Astrocyte of the spinal cord (primary cell): ENCODE data around the gene CHCHD6.
A peak's percentile ranks its signal among the peaks of the same experiment; 100 is the strongest.

Experiments
- DNase-seq: peaks from one replicate; pipeline ENCODE4 v3.0.0; 2011; ENCODE audit warnings: low read depth, low spot score
- H3K4me3 ChIP-seq: 2 replicates; pipeline ENCODE4 v1.5.1; 2011; ENCODE audit warnings: low read depth, mild to moderate bottlenecking, low read length, moderate library complexity
- in situ Hi-C: cut with HindIII; loops from 2 replicates; pipeline ENCODE4 v1.10.0; 2017; ENCODE audit warnings: low sequenced_read_pairs
- TF ChIP-seq, protein P1 (sequence below): IDR thresholded peaks from 2 replicates; pipeline ENCODE4 v1.5.1; 2012; ENCODE audit warnings: low read depth, mild to moderate bottlenecking, low read length, inconsistent platforms

CHCHD6 gene

DNA sequence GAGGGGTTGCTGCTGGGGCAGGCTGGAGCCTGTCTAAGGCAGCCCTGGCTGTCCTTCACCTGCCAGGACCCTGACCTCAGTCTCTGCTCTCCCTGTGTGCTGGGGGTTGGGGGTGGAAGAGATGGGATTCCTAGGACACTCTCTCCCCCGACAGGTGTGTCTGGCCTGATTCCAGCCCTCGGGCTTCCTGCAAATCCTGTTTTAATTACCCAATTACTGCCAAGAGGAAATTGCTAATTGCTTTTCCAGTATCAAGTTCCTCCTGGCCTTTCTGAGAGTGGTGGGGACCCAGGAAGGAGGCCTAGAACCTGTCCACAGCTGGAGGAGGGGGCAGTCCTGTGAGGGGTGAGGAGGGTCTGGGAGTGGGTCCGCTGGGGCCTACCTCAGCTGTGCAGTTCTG lies 294.7 kb downstream of the CHCHD6 start:
- TF ChIP-seq, protein P1, sequence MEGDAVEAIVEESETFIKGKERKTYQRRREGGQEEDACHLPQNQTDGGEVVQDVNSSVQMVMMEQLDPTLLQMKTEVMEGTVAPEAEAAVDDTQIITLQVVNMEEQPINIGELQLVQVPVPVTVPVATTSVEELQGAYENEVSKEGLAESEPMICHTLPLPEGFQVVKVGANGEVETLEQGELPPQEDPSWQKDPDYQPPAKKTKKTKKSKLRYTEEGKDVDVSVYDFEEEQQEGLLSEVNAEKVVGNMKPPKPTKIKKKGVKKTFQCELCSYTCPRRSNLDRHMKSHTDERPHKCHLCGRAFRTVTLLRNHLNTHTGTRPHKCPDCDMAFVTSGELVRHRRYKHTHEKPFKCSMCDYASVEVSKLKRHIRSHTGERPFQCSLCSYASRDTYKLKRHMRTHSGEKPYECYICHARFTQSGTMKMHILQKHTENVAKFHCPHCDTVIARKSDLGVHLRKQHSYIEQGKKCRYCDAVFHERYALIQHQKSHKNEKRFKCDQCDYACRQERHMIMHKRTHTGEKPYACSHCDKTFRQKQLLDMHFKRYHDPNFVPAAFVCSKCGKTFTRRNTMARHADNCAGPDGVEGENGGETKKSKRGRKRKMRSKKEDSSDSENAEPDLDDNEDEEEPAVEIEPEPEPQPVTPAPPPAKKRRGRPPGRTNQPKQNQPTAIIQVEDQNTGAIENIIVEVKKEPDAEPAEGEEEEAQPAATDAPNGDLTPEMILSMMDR: no peak
- DNase-seq: no peak
- H3K4me3 ChIP-seq: no peak overlapping the region
- in situ Hi-C loops: no loop called here

DNA sequence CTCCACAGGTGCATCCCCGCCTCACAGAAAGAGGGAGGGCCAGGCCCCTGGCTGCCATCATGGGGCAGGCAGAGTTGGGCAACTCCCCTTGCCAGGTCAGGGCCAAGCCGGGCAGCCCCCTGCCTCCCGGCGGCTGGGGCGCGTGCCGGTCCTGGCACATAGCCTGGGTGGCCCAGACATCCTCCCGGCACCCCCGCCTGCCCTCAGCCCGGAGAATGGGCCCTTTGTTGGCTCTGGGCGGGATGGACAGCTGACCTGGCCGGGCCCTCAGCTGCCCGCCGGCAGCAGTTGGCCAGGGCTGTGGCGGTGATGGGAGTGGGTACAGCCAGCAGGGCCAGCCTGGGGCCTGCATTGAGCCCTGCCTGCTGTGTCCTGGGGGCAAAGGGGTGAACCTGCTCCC lies 295.3 kb downstream of the CHCHD6 start:
- in situ Hi-C loops: no loop called here
- TF ChIP-seq, protein P1: no peak
- DNase-seq: no peak
- H3K4me3 ChIP-seq: no peak overlapping the region

DNA sequence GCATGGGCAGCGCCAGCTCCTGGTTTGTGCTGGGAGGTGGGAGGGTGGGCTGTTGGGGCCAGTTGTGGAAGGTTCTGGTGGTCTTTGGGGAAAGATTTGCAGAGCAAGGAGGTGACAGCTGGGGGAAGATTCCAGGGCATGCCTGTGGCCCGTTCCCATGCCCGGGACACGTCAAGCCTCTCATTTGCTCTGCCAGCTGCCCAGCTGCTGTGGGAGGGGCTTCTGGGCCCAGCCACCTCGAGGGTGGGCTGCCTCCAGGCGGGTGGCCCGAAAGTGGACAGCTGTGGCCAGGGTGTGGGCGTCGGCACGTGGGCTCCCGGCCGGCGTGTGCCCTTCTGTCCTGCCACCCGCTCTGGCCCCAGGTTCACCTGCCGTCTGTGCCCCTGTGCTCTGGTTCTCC lies 296.1 kb downstream of the CHCHD6 start:
- in situ Hi-C loops: no loop called here
- DNase-seq: no peak
- H3K4me3 ChIP-seq: no peak overlapping the region
- TF ChIP-seq, protein P1: no peak

DNA sequence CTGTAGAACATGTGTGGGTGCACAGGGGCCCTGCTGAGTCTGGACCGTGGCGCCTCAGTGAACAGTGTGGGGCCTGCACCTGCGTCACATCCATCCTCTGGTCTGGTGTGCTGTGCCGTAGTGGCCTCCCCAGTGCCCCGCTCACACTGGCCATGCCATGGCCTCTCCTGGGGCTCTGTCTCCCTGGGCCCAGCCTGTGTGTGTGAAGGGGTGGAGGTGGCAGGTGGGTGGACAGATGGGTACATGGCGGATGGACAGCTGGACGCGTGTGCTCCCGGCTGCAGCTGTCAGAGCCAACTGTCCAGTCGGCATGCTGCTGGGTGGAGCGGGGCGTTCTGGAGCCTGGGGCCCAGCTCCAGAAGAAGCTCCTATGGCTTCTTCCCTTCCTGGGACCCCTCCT lies 296.7 kb downstream of the CHCHD6 start:
- TF ChIP-seq, protein P1: no peak
- H3K4me3 ChIP-seq: no peak overlapping the region
- in situ Hi-C loops: no loop called here
- no peak for DNase-seq

DNA sequence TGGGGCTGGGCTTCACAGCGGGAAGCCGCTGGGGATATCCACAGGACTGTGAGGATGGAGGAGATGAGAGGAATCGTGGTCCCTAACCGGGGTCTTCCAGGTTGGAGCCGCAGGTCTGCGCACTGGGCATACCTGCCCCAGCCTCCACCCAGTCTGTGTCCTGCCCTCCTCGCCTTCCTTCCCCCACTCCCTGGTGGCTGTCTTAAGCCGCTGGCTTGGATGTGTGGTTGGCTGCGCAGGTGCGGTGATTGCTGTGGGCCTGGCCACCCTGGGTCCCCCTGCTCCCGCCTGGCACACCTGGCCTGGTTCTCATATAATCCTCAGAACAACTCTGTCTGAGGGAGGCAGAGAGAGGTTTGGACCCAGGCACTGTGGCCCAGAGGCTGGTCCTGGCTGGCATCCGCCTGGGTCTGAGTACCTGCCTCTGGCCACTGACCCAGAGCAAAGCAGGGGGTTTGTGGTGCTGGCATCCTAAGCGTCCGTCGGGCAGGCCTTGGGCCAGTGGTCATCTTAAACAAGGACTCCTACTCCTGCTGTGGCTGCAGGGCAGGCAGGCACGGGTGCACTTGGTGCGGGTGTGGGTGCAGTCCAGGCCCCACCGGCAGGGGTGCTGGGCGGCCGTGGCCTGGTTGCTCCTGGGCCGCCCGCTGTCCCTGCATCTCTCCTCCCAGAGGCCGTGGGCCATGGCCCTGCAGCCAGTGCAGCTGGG lies 297.6 kb downstream of the CHCHD6 start:
- in situ Hi-C loops: no loop called here
- TF ChIP-seq, protein P1: no peak
- H3K4me3 ChIP-seq: no peak overlapping the region
- no peak for DNase-seq

DNA sequence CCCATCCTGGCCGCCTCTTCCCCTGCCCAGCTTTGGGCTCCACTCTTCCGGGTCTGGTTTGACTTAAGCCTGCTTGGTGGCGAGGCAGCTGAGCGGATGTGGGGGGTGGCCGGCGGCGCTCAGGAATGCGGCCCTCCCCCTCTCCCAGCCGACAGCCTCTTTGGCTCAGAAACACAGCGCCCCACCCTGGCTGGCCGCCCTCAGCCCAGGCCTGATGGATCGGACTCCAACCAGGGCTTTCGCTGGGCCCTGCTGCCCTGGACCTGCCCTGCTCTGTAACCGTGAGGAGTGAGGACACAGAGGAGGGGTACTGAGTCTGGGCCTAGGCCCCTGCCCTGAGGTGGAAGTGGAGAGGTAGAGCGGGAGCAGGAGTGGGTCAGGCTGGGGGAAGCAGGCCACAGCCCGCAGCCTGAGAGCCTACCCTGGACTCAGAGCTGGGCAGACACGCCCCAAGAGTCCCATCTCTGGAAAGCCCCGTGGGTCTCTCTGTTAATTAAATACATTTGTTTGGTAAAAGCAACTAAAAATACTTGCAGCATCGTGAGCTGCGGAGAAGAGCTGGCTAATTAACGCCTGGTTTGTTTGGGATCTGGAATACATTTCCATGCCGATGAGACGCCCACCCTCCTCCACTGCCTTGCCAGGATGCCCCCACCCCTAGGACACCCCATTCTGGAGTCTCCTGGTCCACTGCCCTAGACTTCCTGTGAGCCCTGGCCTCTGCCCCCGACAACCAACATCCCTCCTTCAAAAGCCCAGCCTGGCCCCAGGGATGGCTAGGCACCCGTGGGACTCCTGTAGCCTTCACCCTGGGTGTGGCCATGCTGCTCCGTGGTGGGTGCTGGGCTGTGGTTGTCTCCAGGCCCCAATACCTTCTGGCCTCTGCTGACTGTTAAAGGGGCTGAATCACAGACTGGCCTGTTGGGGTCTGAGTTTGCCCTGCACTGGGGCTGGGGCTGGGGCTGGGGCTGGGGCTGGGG lies 298.4 kb downstream of the CHCHD6 start:
- no peak overlapping the region for H3K4me3 ChIP-seq
- in situ Hi-C loops: no loop called here
- TF ChIP-seq, protein P1: peak; percentile 74
- DNase-seq: peak; percentile 93
